GM20000 (cell line): Measurements from ENCODE around the gene ZAP70.
A peak's percentile ranks its signal among the peaks of the same experiment; 100 is the strongest.

Experiments used
- DNase-seq: peaks from one replicate; pipeline ENCODE4 v3.0.0; 2012; ENCODE audit warnings: low spot score
- CTCF ChIP-seq: IDR thresholded peaks from 2 replicates; pipeline ENCODE4 v1.5.1; 2012; ENCODE audit warnings: mild to moderate bottlenecking, control low read depth; ENCODE audit errors: extremely low read depth, missing control alignments

The ZAP70 gene

GRCh38 chr2:97714084-97714949 is 941 bp downstream of the ZAP70 start:
- no peak for TF ChIP-seq CTCF
- no peak for DNase-seq

- no peak for DNase-seq
- no peak for TF ChIP-seq CTCF
Measured at GRCh38 chr2:97714950-97715652, 1.7 kb downstream of the ZAP70 start.

GRCh38 chr2:97715951-97716694 is 2.7 kb downstream of the ZAP70 start:
- no peak for DNase-seq
- TF ChIP-seq CTCF: no peak

GRCh38 chr2:97716695-97717612 is 3.6 kb downstream of the ZAP70 start:
- no peak for DNase-seq
- TF ChIP-seq CTCF: no peak

- no peak for DNase-seq
- TF ChIP-seq CTCF: no peak
Measured at GRCh38 chr2:97717613-97717995, 4.2 kb downstream of the ZAP70 start.

GRCh38 chr2:97718051-97718882 is 4.9 kb downstream of the ZAP70 start:
- peak; percentile 78 for DNase-seq
- TF ChIP-seq CTCF: no peak
